Loucy (cell line): ENCODE data around the gene PSEN2.
A peak's percentile ranks its signal among the peaks of the same experiment; 100 is the strongest.

Experiments
- H2AFZ ChIP-seq: fragments of 200-600 bp; sonication (generic); 2 replicates; pipeline ENCODE4 v1.6.0; 2016; ENCODE audit warnings: antibody characterized with exemption, mild to moderate bottlenecking, low read length, moderate library complexity
- H3F3A ChIP-seq: fragments of 200-600 bp; 2 replicates; pipeline ENCODE4 v1.6.0; 2016; ENCODE audit warnings: antibody characterized with exemption, low read depth, mild to moderate bottlenecking
- H3K27me3 ChIP-seq: fragments of 200-600 bp; sonication (generic); 2 replicates; pipeline ENCODE4 v1.6.1; 2014; ENCODE audit warnings: low read length, mild to moderate bottlenecking; ENCODE audit not compliant: insufficient read depth, poor library complexity, severe bottlenecking
- H3K36me3 ChIP-seq: fragments of 200-600 bp; sonication (generic); 2 replicates; pipeline ENCODE4 v1.6.1; 2016; ENCODE audit warnings: low read length; ENCODE audit not compliant: insufficient read depth
- H3K4me1 ChIP-seq: fragments of 200-600 bp; sonication (generic); 2 replicates; pipeline ENCODE4 v1.5.1; 2014; ENCODE audit warnings: low read length, mild to moderate bottlenecking; ENCODE audit not compliant: insufficient read depth, poor library complexity, severe bottlenecking
- H3K4me2 ChIP-seq: fragments of 200-600 bp; sonication (generic); 2 replicates; pipeline ENCODE4 v1.6.0; 2014; ENCODE audit warnings: antibody characterized with exemption, low read length, low read depth, mild to moderate bottlenecking; ENCODE audit not compliant: poor library complexity, severe bottlenecking
- H3K4me3 ChIP-seq: fragments of 200-600 bp; sonication (generic); 2 replicates; pipeline ENCODE4 v1.5.1; 2014; ENCODE audit warnings: low read length, mild to moderate bottlenecking, mixed read lengths; ENCODE audit not compliant: poor library complexity, severe bottlenecking
- H3K79me2 ChIP-seq: fragments of 200-600 bp; sonication (generic); 2 replicates; pipeline ENCODE4 v1.6.1; 2014; ENCODE audit warnings: low read length; ENCODE audit not compliant: insufficient read depth
- H3K9ac ChIP-seq: fragments of 200-600 bp; sonication (generic); 2 replicates; pipeline ENCODE4 v1.6.0; 2014; ENCODE audit warnings: mild to moderate bottlenecking, low read depth, low read length, moderate library complexity; ENCODE audit not compliant: poor library complexity, severe bottlenecking
- H3K9me2 ChIP-seq: fragments of 200-600 bp; sonication (generic); replicated peaks from 2 replicates; pipeline ENCODE4 v1.6.1; 2016; ENCODE audit warnings: low read depth, low read length, mixed read lengths
- H3K9me3 ChIP-seq: fragments of 200-600 bp; sonication (generic); 2 replicates; pipeline ENCODE4 v1.6.1; 2014; ENCODE audit warnings: mild to moderate bottlenecking, antibody characterized with exemption, low read length, low read depth; ENCODE audit not compliant: insufficient read depth
- H4K20me1 ChIP-seq: fragments of 200-600 bp; sonication (generic); 2 replicates; pipeline ENCODE4 v1.6.0; 2014; ENCODE audit warnings: antibody characterized with exemption, low read length, mild to moderate bottlenecking; ENCODE audit not compliant: insufficient read depth, poor library complexity, severe bottlenecking
- CTCF ChIP-seq: fragments of 200-600 bp; sonication (generic); conservative IDR thresholded peaks from 2 replicates; pipeline ENCODE4 v1.5.1; 2014; ENCODE audit warnings: mild to moderate bottlenecking, antibody characterized with exemption, low read length
- EZH2phosphoT487 ChIP-seq: fragments of 200-600 bp; IDR thresholded peaks from 2 replicates; pipeline ENCODE4 v1.6.1; 2018; ENCODE audit warnings: antibody characterized with exemption, mild to moderate bottlenecking, moderate library complexity, borderline replicate concordance

The PSEN2 gene

GRCh38 chr1:226934483-226935237, 64.2 kb downstream of the PSEN2 start:
- Histone ChIP-seq H3K4me3 (no peak overlapping the region), H3K4me2 (no peak overlapping the region), H3K9me3 (peaks cover 23% of the 10 kb centered on the region; the same call in 1 of the 2 replicates), H2AFZ (no peak overlapping the region), H4K20me1 (no peaks in the 10 kb centered on the region), H3F3A (no peaks in the 10 kb centered on the region), H3K9ac (no peak overlapping the region), H3K9me2 (no peaks in the 10 kb centered on the region), H3K4me1 (peaks cover 15% of the 10 kb centered on the region), H3K79me2 (no peaks in the 10 kb centered on the region), H3K36me3 (no peaks in the 10 kb centered on the region), H3K27me3 (no peaks in the 10 kb centered on the region)
- no peak for TF ChIP-seq EZH2phosphoT487
- no peak for TF ChIP-seq CTCF

- H3K9ac ChIP-seq, result peak overlapping the region; percentile 92
- no peaks in the 10 kb centered on the region for H3F3A ChIP-seq
- no peak overlapping the region for H2AFZ ChIP-seq
- peak overlapping the region; percentile 82 for H3K4me3 ChIP-seq
- H3K4me1 ChIP-seq, result peaks cover 38% of the 10 kb centered on the region
- H3K9me2 ChIP-seq, result no peaks in the 10 kb centered on the region
- H3K9me3 ChIP-seq, result peaks cover 23% of the 10 kb centered on the region; the same call in 1 of the 2 replicates
- H4K20me1 ChIP-seq, result peaks cover 3% of the 10 kb centered on the region
- no peaks in the 10 kb centered on the region for H3K27me3 ChIP-seq
- H3K79me2 ChIP-seq, result peaks cover 29% of the 10 kb centered on the region
- no peaks in the 10 kb centered on the region for H3K36me3 ChIP-seq
- peak overlapping the region; percentile 89 for H3K4me2 ChIP-seq
- TF ChIP-seq EZH2phosphoT487, result no peak
- no peak for TF ChIP-seq CTCF
Observed at GRCh38 chr1:226937940-226938725, 67.7 kb downstream of the PSEN2 start.

GRCh38 chr1:226938903-226939437, 68.6 kb downstream of the PSEN2 start:
- H3F3A ChIP-seq, result no peaks in the 10 kb centered on the region
- peak overlapping the region; percentile 92 for H3K9ac ChIP-seq
- H3K79me2 ChIP-seq, result peaks cover 38% of the 10 kb centered on the region
- TF ChIP-seq EZH2phosphoT487 (no peak), CTCF (no peak)
- peaks cover 3% of the 10 kb centered on the region for H4K20me1 ChIP-seq
- peak overlapping the region; percentile 80 for H2AFZ ChIP-seq
- peak overlapping the region; percentile 82 for H3K4me3 ChIP-seq
- peaks cover 47% of the 10 kb centered on the region for H3K4me1 ChIP-seq
- H3K27me3 ChIP-seq, result no peaks in the 10 kb centered on the region
- no peaks in the 10 kb centered on the region for H3K9me2 ChIP-seq
- H3K9me3 ChIP-seq, result peaks cover 19% of the 10 kb centered on the region; the same call in 1 of the 2 replicates
- no peaks in the 10 kb centered on the region for H3K36me3 ChIP-seq
- peak overlapping the region; percentile 89 for H3K4me2 ChIP-seq
